ENCODE data around the gene LRRC75B. TPM values are rescaled to one million over a fixed set of nuclear protein-coding genes. Genes with fewer than 3 reads are reported as not detected.
"Not testable (repeated sequence)": the region's sequence is repeated elsewhere in the genome, so short reads cannot be mapped to it uniquely, and the experiment has no call there.

The LRRC75B gene
- total RNA-seq, 2 donors from 2014 or later, result 20.8 to 33.9 TPM

- Histone ChIP-seq H3K4me1 (peaks cover 47% of the 10 kb centered on the region), H3K27ac (peak overlapping the region; percentile 62 to 79 (median 78)), H3K4me3 (peak overlapping the region; percentile 15 to 31)
- intact Hi-C loops (cut with DNase I); H3K9me3 ChIP-seq; H3K27me3 ChIP-seq; H3K36me3 ChIP-seq (replicated peaks in 1 of 2; ENCODE audit: insufficient read depth in 1 of 2, low read depth in 2 of 2): not testable (repeated sequence)
- WGBS, 2 donors, result 5 to 12% methylated on average over 9 to 18 of the region's 18 CpGs
- ATAC-seq (peak; percentile 17), DNase-seq (peak in 2 of 4 donors; percentile 31 to 47)
- TF ChIP-seq, protein P1, sequence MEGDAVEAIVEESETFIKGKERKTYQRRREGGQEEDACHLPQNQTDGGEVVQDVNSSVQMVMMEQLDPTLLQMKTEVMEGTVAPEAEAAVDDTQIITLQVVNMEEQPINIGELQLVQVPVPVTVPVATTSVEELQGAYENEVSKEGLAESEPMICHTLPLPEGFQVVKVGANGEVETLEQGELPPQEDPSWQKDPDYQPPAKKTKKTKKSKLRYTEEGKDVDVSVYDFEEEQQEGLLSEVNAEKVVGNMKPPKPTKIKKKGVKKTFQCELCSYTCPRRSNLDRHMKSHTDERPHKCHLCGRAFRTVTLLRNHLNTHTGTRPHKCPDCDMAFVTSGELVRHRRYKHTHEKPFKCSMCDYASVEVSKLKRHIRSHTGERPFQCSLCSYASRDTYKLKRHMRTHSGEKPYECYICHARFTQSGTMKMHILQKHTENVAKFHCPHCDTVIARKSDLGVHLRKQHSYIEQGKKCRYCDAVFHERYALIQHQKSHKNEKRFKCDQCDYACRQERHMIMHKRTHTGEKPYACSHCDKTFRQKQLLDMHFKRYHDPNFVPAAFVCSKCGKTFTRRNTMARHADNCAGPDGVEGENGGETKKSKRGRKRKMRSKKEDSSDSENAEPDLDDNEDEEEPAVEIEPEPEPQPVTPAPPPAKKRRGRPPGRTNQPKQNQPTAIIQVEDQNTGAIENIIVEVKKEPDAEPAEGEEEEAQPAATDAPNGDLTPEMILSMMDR (IDR thresholded peaks at IDR 0.05), result peak in 2 of 7 experiments; percentile 18 to 23
Measured at GRCh38 chr22:24603770-24604629, 11.1 kb upstream of the LRRC75B start.

GRCh38 chr22:24602847-24603769 lies 10.2 kb upstream of the LRRC75B start, which contains the start of gene GGT1:
Gene GGT1, plus strand, starts transcription at chr22:24603193. Its CDS starts 7,889 bp downstream, at chr22:24611082.
- peak; percentile 46 to 53 (median 52) for DNase-seq
- H3K9me3 ChIP-seq; H3K27me3 ChIP-seq; intact Hi-C loops (cut with DNase I); H3K36me3 ChIP-seq (replicated peaks in 1 of 2; ENCODE audit: insufficient read depth in 1 of 2, low read depth in 2 of 2): not testable (repeated sequence)
- peak in 1 of 3 donors; percentile 29 for TF ChIP-seq POLR2A (IDR thresholded peaks at IDR 0.05)
- Histone ChIP-seq H3K4me1 (peaks cover 47% of the 10 kb centered on the region), H3K27ac (peak within 1 kb of the TSS; percentile 62 to 79 (median 78)), H3K4me3 (peak within 1 kb of the TSS; percentile 15 to 31)
- WGBS, 2 donors, result 33 to 36% methylated on average over 7 to 16 of the region's 22 CpGs
- ATAC-seq, result peak; percentile 37

GRCh38 chr22:24602105-24602749 lies 9.4 kb upstream of the LRRC75B start:
- 51 to 62% methylated on average over 7 to 11 of the region's 11 CpGs for WGBS, 2 donors
- Histone ChIP-seq H3K4me1 (peaks cover 47% of the 10 kb centered on the region), H3K27ac (peak overlapping the region; percentile 25 to 79 (median 78))
- H3K4me3 ChIP-seq; DNase-seq; H3K9me3 ChIP-seq; intact Hi-C loops (cut with DNase I); H3K27me3 ChIP-seq; H3K36me3 ChIP-seq (replicated peaks in 1 of 2; ENCODE audit: insufficient read depth in 1 of 2, low read depth in 2 of 2): not testable (repeated sequence)
- ATAC-seq, result peak; percentile 1

- H3K36me3 ChIP-seq (replicated peaks in 1 of 2; ENCODE audit: insufficient read depth in 1 of 2, low read depth in 2 of 2), result no peaks in the 10 kb centered on the region
- H3K27ac ChIP-seq, result peak overlapping the region; percentile 25 to 79 (median 78)
- H3K4me1 ChIP-seq, result peaks cover 47% of the 10 kb centered on the region
- no peaks in the 10 kb centered on the region for H3K9me3 ChIP-seq
- 26 to 67% methylated on average over 1 to 10 of the region's 12 CpGs for WGBS, 2 donors
- TF ChIP-seq, protein P1 (IDR thresholded peaks at IDR 0.05), result no peak
- peak in 2 of 3 donors; percentile 18 to 26 for TF ChIP-seq POLR2A (IDR thresholded peaks at IDR 0.05)
- intact Hi-C loops (cut with DNase I), result no loop called here
- no peak overlapping the region for H3K4me3 ChIP-seq
- DNase-seq (peak; percentile 92 to 95 (median 94)), ATAC-seq (peak; percentile 84)
- H3K27me3 ChIP-seq, result no peaks in the 10 kb centered on the region
Measured at GRCh38 chr22:24601217-24602104, 8.6 kb upstream of the LRRC75B start.

GRCh38 chr22:24599958-24600715 lies 7.3 kb upstream of the LRRC75B start:
- DNase-seq; H3K36me3 ChIP-seq (replicated peaks in 1 of 2; ENCODE audit: insufficient read depth in 1 of 2, low read depth in 2 of 2); intact Hi-C loops (cut with DNase I); H3K27me3 ChIP-seq; H3K4me3 ChIP-seq; H3K9me3 ChIP-seq; ATAC-seq: not testable (repeated sequence)
- WGBS, 2 donors, result 80 to 88% methylated on average over 1 to 3 of the region's 3 CpGs
- Histone ChIP-seq H3K27ac (peak overlapping the region in 3 of 4 donors; percentile 78 to 79 (median 78)), H3K4me1 (peaks cover 50% of the 10 kb centered on the region)
